ENCODE results near the gene PRKN.

DNA sequence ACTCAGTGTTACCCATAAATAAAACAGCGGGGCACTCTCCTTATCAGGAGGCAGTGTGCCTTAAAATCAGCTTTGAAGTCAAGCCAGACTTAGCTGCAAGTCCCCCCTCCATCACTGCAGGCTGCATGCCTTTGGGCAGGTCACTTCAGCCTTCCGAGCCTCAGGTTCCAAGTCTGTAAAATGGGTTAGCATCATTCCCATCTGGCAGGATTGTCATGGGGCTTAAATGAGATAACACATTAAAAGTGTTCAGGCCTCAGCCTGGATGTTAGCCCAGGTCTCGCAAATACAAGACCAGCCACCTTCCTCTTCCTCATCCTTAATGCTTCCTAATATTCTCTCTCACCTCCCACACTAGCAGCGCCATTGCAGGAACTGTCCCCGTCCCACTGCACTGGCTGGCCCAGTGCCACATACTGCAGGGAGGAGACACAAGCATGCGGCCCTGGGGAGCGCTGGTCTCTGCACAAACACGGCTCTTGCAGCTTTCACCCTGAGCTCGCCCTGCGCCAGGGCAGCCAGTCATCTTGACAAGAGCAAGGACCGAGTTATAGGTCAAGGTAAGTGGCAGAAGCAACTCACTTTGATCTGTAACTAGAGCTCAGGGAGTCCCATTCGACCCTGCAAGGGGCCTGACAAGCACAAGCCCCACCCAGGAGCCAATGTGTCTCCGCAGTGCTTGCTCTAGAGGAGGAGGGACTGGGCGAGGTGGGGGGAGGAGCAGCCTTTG lies 889.1 kb downstream of the PRKN start:
- TF ChIP-seq, protein P1, sequence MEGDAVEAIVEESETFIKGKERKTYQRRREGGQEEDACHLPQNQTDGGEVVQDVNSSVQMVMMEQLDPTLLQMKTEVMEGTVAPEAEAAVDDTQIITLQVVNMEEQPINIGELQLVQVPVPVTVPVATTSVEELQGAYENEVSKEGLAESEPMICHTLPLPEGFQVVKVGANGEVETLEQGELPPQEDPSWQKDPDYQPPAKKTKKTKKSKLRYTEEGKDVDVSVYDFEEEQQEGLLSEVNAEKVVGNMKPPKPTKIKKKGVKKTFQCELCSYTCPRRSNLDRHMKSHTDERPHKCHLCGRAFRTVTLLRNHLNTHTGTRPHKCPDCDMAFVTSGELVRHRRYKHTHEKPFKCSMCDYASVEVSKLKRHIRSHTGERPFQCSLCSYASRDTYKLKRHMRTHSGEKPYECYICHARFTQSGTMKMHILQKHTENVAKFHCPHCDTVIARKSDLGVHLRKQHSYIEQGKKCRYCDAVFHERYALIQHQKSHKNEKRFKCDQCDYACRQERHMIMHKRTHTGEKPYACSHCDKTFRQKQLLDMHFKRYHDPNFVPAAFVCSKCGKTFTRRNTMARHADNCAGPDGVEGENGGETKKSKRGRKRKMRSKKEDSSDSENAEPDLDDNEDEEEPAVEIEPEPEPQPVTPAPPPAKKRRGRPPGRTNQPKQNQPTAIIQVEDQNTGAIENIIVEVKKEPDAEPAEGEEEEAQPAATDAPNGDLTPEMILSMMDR (IDR thresholded peaks at IDR 0.05), result no peak
- TF ChIP-seq POLR2A (IDR thresholded peaks at IDR 0.05), result no peak
